Subcutaneous adipose tissue (tissue), 4 donors: ENCODE results near the gene FOXO6. TPM values are rescaled to one million over a fixed set of nuclear protein-coding genes. Genes with fewer than 3 reads are reported as not detected.

Experiments used
- total RNA-seq, 4 donors: library from RNA; depleted of rRNA; stranded (reverse); fragments of >200 nt; gene quantifications; one replicate each; pipeline ENCODE4 v1.1.0, GENCODE V29; 2016
- TF ChIP-seq, protein P1 (sequence below): fragments of 450-650 bp; IDR thresholded peaks from one replicate; pipeline ENCODE4 v1.5.1; 2016; ENCODE audit warnings: low read depth, mild to moderate bottlenecking, control low read depth, antibody characterized with exemption, moderate library complexity

FOXO6 gene
- total RNA-seq, 4 donors from 2014 or later = not detected

DNA sequence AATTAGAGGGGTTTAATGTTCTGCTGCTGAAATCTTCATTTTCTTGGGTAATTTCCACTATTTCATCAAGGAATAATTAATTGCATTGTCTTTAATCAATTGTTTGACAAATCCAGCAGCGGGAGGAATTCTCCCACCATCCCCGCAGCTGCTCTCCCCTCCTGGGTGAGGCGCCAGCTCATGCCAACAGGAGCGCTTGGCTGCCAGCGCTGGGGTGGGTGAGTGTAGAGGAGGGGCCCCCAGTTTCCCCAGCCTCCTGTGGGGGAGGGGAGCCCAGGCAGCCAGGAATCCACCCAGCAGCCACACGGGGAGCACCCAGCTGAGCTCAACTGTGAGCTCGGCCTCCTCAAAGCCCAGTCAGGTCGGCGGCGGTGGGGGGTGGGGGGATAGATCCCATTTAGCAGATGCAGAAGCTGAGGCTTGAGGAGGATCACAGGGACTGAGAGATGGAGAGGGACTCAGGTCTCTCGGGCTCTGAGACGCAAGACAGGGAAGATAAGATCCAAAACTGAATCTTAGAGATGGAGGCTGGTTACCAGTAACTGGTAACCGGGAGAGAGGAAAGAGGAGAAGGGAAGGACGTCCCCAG lies 46.5 kb downstream of the FOXO6 start:
- TF ChIP-seq, protein P1, sequence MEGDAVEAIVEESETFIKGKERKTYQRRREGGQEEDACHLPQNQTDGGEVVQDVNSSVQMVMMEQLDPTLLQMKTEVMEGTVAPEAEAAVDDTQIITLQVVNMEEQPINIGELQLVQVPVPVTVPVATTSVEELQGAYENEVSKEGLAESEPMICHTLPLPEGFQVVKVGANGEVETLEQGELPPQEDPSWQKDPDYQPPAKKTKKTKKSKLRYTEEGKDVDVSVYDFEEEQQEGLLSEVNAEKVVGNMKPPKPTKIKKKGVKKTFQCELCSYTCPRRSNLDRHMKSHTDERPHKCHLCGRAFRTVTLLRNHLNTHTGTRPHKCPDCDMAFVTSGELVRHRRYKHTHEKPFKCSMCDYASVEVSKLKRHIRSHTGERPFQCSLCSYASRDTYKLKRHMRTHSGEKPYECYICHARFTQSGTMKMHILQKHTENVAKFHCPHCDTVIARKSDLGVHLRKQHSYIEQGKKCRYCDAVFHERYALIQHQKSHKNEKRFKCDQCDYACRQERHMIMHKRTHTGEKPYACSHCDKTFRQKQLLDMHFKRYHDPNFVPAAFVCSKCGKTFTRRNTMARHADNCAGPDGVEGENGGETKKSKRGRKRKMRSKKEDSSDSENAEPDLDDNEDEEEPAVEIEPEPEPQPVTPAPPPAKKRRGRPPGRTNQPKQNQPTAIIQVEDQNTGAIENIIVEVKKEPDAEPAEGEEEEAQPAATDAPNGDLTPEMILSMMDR = no peak

DNA sequence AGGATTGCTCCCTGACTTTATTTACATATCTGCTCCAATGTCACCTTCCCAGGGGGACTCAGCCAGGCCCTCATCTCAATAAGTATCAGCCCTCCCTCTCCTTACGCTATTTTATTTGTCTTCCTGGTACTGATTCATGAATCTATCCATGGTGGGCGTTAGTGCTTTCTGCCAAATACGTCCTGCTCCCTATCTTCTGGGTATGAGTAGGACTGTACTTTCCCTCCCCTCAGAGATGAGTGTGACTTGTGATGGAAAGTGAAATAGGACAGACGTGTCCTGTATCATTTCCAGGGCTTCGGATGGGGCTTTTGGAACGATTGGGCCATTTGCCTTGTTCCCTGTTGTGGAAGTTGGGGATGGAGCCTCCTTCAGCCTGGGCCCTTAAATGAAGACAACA lies 47.5 kb downstream of the FOXO6 start:
- TF ChIP-seq, protein P1 = no peak

DNA sequence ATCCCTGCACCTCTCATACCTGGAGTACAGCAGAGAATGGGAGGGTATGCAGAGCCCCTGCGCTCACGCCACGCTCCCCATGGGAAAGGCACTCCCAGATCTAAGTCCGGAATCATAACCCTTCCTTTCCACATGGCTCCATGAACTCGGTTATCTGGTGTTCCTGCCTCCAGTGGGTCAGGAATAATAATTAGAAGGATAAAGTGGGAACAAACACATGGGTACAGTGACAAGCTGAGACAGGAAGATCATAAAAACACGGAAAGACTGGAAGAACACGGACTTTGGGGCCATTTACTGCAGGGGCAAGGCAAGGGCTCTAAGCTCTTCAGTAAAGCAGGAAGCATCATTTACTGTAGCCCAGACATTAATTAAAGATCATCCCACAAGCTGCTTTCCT lies 48.6 kb downstream of the FOXO6 start:
- TF ChIP-seq, protein P1 = no peak

DNA sequence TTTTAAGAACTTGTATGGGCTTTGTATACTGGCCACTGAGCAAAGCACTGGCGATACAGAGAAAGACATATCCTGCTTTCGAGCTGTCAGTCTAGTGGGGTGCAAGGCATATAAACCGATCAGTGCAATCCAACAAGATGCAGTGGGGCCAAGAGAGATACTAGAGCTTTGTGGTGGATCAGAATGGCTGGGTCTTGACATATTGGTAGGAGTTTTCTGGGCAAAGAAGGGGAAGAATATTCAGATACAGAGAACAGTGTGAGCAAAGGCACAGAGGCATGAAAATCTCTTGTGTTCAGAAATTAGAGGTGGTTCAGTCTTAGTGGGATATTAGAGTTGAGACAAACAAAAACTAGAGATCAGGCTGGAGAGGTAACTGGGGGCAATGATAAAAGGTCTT lies 49.2 kb downstream of the FOXO6 start:
- TF ChIP-seq, protein P1 = no peak

DNA sequence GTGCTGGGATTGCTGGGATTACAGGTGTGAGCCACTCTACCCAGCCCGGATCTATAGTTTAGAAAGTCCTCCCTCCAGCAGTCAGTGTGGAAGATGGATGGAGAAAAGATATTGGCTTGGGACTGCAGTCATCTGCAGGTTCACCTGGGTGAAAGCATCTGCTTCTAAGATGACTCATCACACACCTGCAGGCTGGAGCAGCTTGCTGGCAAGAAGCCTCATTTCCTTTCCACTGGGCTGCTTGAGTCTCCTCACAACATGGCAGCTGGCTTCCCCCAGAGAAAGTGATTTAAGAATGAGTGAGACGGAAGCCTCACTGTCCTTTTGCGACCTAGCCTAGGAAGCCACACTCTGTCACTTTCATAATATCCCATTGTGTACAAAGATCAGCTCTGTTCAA lies 50.0 kb downstream of the FOXO6 start:
- TF ChIP-seq, protein P1 = no peak

DNA sequence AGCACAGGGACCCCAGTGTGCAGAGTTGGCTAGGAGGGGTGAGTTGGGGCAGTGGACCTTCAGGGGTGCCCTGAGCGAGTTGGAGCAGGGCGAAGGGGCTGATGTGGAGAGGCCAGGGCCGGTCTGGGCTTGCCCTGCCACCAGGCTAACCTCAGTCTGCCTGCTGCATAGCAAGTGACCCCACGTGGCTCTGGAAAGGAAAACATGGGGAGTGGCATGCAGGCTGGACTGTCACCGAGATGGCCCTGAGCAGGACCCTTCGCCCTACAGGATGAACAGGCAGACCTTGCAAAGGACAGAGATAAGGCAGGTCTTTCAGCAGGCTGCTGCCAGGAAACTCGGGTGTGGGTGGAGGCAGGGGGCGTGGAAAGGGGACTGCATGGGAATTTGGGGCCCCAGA lies 51.5 kb downstream of the FOXO6 start:
- TF ChIP-seq, protein P1 = no peak

DNA sequence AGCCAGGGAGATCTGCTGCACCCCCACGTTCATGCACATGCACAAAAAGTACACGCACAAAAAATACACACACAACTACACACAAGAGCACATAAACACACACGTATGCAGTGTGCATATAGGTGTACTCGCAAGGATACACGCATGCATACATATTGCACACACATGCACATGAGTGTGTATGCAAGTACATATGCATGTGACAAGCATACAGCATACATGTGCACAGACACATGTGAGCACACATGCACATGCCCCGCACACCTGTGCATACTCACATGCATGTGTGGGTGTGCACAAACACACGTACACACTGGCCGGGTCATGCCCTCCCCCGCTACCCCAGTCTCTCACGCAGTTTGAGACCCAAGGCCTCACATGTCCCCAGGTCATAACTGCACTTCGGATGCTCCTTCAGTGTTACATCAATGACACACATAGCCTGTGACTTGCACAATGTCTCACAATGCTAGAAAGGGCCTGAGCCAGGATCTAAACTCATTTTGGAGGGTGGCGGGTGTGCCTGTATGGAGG lies 52.6 kb downstream of the FOXO6 start:
- TF ChIP-seq, protein P1 = no peak
